Endothelial cell of umbilical vein (primary cell): ENCODE measurements around the gene CABCOCO1.

ENCODE experiments used
- CTCF ChIP-seq, 2 donors: IDR thresholded peaks; 1 replicate in 1 of 2; 2 replicates in 1 of 2; pipeline ENCODE4 v1.5.1; 2011; ENCODE audit warnings: low read length in 2 of 2, mild to moderate bottlenecking in 2 of 2, moderate library complexity in 2 of 2, control low read depth in 1 of 2, inconsistent platforms in 1 of 2, low read depth in 1 of 2; ENCODE audit not compliant: insufficient read depth in 1 of 2; ENCODE audit errors: extremely low read depth in 1 of 2
- EZH2 ChIP-seq: IDR thresholded peaks from 2 replicates; pipeline ENCODE4 v1.6.1; 2012; ENCODE audit warnings: borderline replicate concordance, low read depth, mild to moderate bottlenecking, moderate library complexity, low read length, inconsistent platforms; ENCODE audit not compliant: severe bottlenecking
- FOS ChIP-seq: IDR thresholded peaks from 2 replicates; pipeline ENCODE4 v1.6.1; 2011; ENCODE audit warnings: mild to moderate bottlenecking, low read length, moderate library complexity, borderline replicate concordance; ENCODE audit not compliant: insufficient read depth
- JUN ChIP-seq: IDR thresholded peaks from 2 replicates; pipeline ENCODE4 v1.6.1; 2011; ENCODE audit warnings: borderline replicate concordance, low read depth; ENCODE audit not compliant: insufficient read length, insufficient read depth
- MAX ChIP-seq: IDR thresholded peaks from 2 replicates; pipeline ENCODE4 v1.6.1; 2011; ENCODE audit not compliant: insufficient read depth, insufficient read length
- MYC ChIP-seq: IDR thresholded peaks from one replicate; pipeline ENCODE4 v1.6.1; 2011; ENCODE audit warnings: mild to moderate bottlenecking, low read depth, low read length
- POLR2A ChIP-seq: IDR thresholded peaks from 2 replicates; pipeline ENCODE4 v1.6.1; 2012; ENCODE audit warnings: low read depth, mild to moderate bottlenecking, control low read depth, low read length
- POLR2AphosphoS5 ChIP-seq: IDR thresholded peaks from 2 replicates; pipeline ENCODE4 v1.6.1; 2012; ENCODE audit warnings: low read depth, mild to moderate bottlenecking, control low read depth, low read length, moderate library complexity; ENCODE audit not compliant: insufficient read depth

- no peak for TF ChIP-seq CTCF (IDR thresholded peaks at IDR 0.05; ENCODE audit: extremely low read depth in 1 of 2, insufficient read depth in 1 of 2, low read depth in 1 of 2, low read length in 2 of 2)
- no peak for TF ChIP-seq JUN
- no peak for TF ChIP-seq POLR2AphosphoS5
- TF ChIP-seq MAX = no peak
- TF ChIP-seq POLR2A = no peak
- TF ChIP-seq MYC = no peak
- no peak for TF ChIP-seq FOS
- TF ChIP-seq EZH2 = no peak
These were observed 94.3 kb downstream of the CABCOCO1 start for GRCh38 chr10:61757001-61757400.
